ENCODE measurements around the gene IDH3B.

GRCh38 chr20:2697768-2698167 lies 33.8 kb upstream of the IDH3B start:
- TF ChIP-seq CTCF (IDR thresholded peaks at IDR 0.05), result no peak
- no peak for TF ChIP-seq POLR2A (IDR thresholded peaks at IDR 0.05)
